OCI-LY3 (cell line): ENCODE data around the gene METTL6.

ENCODE experiments used
- H2AFZ ChIP-seq: fragments of 200-600, 300-600 bp; shearing (Covaris generic); 2 replicates; pipeline ENCODE4 v1.6.0; 2014; ENCODE audit warnings: antibody characterized with exemption, low read depth, low read length
- H3K27ac ChIP-seq: fragments of 200-600, 300-600 bp; sonication (generic); 2 replicates; pipeline ENCODE4 v1.5.1; 2014; ENCODE audit warnings: mild to moderate bottlenecking, low read length, moderate library complexity, mixed read lengths
- H3K27me3 ChIP-seq: fragments of 200-600, 300-600 bp; sonication (generic); 2 replicates; pipeline ENCODE4 v1.6.1; 2014; ENCODE audit warnings: low read depth, low read length, mixed read lengths
- H3K36me3 ChIP-seq: fragments of 200-600, 300-600 bp; sonication (generic); replicated peaks from 2 replicates; pipeline ENCODE3; 2014; ENCODE audit warnings: low read depth, low read length, mixed read lengths
- H3K4me1 ChIP-seq: fragments of 300-600, 200-600 bp; sonication (generic); 2 replicates; pipeline ENCODE4 v1.6.1; 2014; ENCODE audit warnings: low read length, mixed read lengths
- H3K4me2 ChIP-seq: fragments of 200-600, 300-600 bp; sonication (generic); 2 replicates; pipeline ENCODE4 v1.6.1; 2014; ENCODE audit warnings: low read length, mixed read lengths
- H3K4me3 ChIP-seq: fragments of 300-600, 200-600 bp; sonication (generic); 2 replicates; pipeline ENCODE4 v1.5.1; 2014; ENCODE audit warnings: antibody characterized with exemption, mild to moderate bottlenecking, low read length, moderate library complexity
- H3K79me2 ChIP-seq: fragments of 300-600, 200-600 bp; shearing (Covaris generic); 2 replicates; pipeline ENCODE4 v1.6.1; 2014; ENCODE audit warnings: mild to moderate bottlenecking, low read length, mixed read lengths
- H3K9ac ChIP-seq: fragments of 300-600, 200-600 bp; shearing (Covaris generic); 2 replicates; pipeline ENCODE4 v1.6.0; 2014; ENCODE audit warnings: mild to moderate bottlenecking, low read length, moderate library complexity
- H3K9me3 ChIP-seq: fragments of 200-600, 300-600 bp; shearing (Covaris generic); 2 replicates; pipeline ENCODE4 v1.6.1; 2014; ENCODE audit warnings: low read length, mixed read lengths; ENCODE audit not compliant: insufficient read depth
- H4K20me1 ChIP-seq: fragments of 200-600, 300-600 bp; sonication (generic); 2 replicates; pipeline ENCODE4 v1.6.1; 2016; ENCODE audit warnings: low read length, mixed read lengths; ENCODE audit not compliant: insufficient read depth
- EZH2phosphoT487 ChIP-seq: fragments of 200-600 bp; shearing (Covaris generic); IDR thresholded peaks from 2 replicates; pipeline ENCODE4 v1.6.1; 2018; ENCODE audit warnings: antibody characterized with exemption, mixed run types, low read depth
- TF ChIP-seq, protein P1 (sequence below): fragments of 200-600, 300-600 bp; sonication (generic); IDR thresholded peaks from 2 replicates; pipeline ENCODE4 v1.5.1; 2014; ENCODE audit warnings: antibody characterized with exemption, low read length, low read depth

The METTL6 gene

DNA sequence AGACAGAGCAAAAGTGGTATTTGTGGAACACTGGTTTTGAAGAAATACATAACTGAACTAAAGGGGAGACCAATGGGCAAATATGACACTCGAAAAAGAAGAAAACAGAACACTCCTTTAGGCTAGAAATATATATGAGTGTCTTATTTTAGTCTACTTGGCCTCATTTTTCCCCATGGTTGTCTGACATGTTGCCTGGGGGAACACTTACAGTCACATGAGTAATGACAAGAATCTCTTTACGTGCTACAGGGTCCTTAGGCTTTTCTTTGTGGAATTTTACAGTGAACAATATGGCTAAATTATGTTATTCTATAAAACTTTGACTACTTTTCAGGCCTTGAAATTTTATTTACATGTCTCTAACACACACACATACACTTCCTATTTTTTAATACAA is 17.6 kb downstream of the METTL6 start:
- peaks cover 17% of the 10 kb centered on the region for H3K4me1 ChIP-seq
- H3K9ac ChIP-seq: no peak overlapping the region
- H4K20me1 ChIP-seq: no peaks in the 10 kb centered on the region
- no peaks in the 10 kb centered on the region for H3K27me3 ChIP-seq
- H3K4me3 ChIP-seq: no peak overlapping the region
- no peaks in the 10 kb centered on the region for H3K9me3 ChIP-seq
- no peak overlapping the region for H3K27ac ChIP-seq
- no peak overlapping the region for H3K4me2 ChIP-seq
- peaks cover 29% of the 10 kb centered on the region for H3K36me3 ChIP-seq
- no peak overlapping the region for H2AFZ ChIP-seq
- TF ChIP-seq EZH2phosphoT487: no peak
- TF ChIP-seq, protein P1, sequence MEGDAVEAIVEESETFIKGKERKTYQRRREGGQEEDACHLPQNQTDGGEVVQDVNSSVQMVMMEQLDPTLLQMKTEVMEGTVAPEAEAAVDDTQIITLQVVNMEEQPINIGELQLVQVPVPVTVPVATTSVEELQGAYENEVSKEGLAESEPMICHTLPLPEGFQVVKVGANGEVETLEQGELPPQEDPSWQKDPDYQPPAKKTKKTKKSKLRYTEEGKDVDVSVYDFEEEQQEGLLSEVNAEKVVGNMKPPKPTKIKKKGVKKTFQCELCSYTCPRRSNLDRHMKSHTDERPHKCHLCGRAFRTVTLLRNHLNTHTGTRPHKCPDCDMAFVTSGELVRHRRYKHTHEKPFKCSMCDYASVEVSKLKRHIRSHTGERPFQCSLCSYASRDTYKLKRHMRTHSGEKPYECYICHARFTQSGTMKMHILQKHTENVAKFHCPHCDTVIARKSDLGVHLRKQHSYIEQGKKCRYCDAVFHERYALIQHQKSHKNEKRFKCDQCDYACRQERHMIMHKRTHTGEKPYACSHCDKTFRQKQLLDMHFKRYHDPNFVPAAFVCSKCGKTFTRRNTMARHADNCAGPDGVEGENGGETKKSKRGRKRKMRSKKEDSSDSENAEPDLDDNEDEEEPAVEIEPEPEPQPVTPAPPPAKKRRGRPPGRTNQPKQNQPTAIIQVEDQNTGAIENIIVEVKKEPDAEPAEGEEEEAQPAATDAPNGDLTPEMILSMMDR: no peak
- H3K79me2 ChIP-seq: no peaks in the 10 kb centered on the region

DNA sequence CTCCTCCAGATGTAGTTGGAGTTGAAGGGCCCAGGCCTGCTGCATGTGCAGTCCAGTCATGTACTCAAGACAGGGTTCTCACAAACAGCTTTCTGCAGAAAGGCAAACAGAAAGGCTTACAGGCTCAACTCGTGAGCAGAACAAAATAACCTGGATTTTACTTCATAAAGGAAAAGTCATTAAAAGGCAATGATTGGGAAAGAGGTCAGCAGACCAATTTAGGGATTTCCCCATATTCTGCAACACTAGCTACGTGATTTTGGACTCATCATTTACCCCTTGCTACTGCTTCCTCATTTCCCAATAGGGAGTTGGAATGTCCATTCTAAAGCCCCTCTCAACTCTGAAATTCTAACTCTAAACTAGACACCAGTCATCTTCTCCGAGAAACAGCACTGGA is 18.1 kb downstream of the METTL6 start:
- Histone ChIP-seq H3K4me1 (peaks cover 22% of the 10 kb centered on the region), H3K9ac (no peak overlapping the region), H3K9me3 (no peaks in the 10 kb centered on the region), H3K4me2 (no peak overlapping the region), H3K4me3 (no peak overlapping the region), H3K27ac (no peak overlapping the region), H3K79me2 (no peaks in the 10 kb centered on the region), H4K20me1 (no peaks in the 10 kb centered on the region), H3K36me3 (peaks cover 26% of the 10 kb centered on the region), H3K27me3 (no peaks in the 10 kb centered on the region), H2AFZ (no peak overlapping the region)
- TF ChIP-seq EZH2phosphoT487: no peak
- TF ChIP-seq, protein P1: no peak

DNA sequence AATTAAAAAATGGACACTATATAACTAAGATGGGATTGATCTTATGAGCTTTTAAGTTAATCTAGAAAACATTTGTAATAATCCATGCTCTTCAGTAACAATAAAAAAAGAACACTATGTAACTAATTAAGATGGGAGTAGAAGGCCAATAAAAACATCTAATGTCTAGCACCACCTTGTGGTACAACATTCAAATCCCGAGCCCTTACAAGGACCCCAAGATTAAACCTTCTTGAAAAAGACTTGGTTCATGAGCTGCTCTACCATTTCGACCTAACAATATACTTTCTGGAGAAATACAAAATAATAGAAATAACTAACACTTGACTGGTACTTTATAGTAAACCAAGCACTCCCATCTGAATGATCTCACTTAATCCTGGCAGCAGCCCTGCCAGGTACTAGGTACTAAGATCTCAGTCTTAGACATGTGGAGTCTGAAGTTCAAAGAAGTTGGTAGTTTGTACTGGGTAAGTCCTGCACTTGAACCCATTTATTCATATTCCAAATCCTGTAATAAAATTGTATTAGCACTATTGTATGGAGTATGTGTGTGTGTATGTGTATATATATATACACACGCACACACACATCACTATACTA is 21.8 kb downstream of the METTL6 start:
- H3K4me3 ChIP-seq: peak overlapping the region; percentile 57
- H3K27ac ChIP-seq: peak overlapping the region; percentile 98
- H4K20me1 ChIP-seq: no peaks in the 10 kb centered on the region
- H3K36me3 ChIP-seq: peaks cover 6% of the 10 kb centered on the region
- H3K4me2 ChIP-seq: peak overlapping the region; percentile 88
- 0 out of 2 replicates have a peak overlapping the region, but pooled peaks have one; percentile 6 for H2AFZ ChIP-seq
- peak overlapping the region; percentile 84 for H3K9ac ChIP-seq
- H3K27me3 ChIP-seq: no peaks in the 10 kb centered on the region
- TF ChIP-seq EZH2phosphoT487: no peak
- TF ChIP-seq, protein P1: peak; percentile 93
- H3K79me2 ChIP-seq: no peaks in the 10 kb centered on the region
- peaks cover 56% of the 10 kb centered on the region for H3K4me1 ChIP-seq
- no peaks in the 10 kb centered on the region for H3K9me3 ChIP-seq

DNA sequence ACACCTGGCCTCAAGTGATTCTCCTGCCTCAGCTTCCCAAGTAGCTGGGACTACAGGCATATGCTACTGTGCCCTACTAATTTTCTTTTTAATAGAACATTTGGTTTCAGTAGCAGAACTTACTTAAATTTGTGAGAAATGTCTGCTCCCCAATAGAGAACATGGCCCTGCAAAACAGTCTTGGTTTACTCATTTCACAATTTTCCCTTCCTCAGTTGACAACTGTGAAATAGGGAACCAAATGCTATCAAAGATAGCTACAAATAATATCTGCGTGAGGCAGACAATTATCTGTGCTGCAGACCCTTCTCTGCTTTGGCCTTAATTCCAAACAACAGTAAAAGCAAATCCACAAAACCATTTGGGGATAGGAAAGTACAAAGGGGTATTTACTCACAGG is 22.6 kb downstream of the METTL6 start:
- Histone ChIP-seq H4K20me1 (no peaks in the 10 kb centered on the region), H3K79me2 (no peaks in the 10 kb centered on the region), H3K4me1 (peaks cover 64% of the 10 kb centered on the region), H3K4me2 (peak overlapping the region; percentile 88), H2AFZ (no peak overlapping the region), H3K27me3 (no peaks in the 10 kb centered on the region), H3K36me3 (peaks cover 6% of the 10 kb centered on the region), H3K9me3 (no peaks in the 10 kb centered on the region), H3K4me3 (peak overlapping the region; percentile 57), H3K27ac (peak overlapping the region; percentile 98), H3K9ac (peak overlapping the region; percentile 84)
- TF ChIP-seq EZH2phosphoT487: no peak
- TF ChIP-seq, protein P1: no peak
